Neural cell (in vitro differentiated cells): Measurements from ENCODE around the gene TPCN1. TPM values are rescaled to one million over a fixed set of nuclear protein-coding genes. Genes with fewer than 3 reads are reported as not detected.

ENCODE experiments used
- H2AFZ ChIP-seq: fragments of 200-600, 300-800 bp; sonication (generic), shearing (Covaris generic); 2 replicates; pipeline ENCODE4 v1.6.0; 2014; ENCODE audit warnings: low read depth, mild to moderate bottlenecking, antibody characterized with exemption, low read length, moderate library complexity
- H3F3A ChIP-seq: fragments of 200-600 bp; shearing (Covaris generic); 2 replicates; pipeline ENCODE4 v1.6.1; 2016; ENCODE audit warnings: mild to moderate bottlenecking, moderate library complexity, mixed read lengths, antibody characterized with exemption, low read length; ENCODE audit not compliant: insufficient read depth, poor library complexity, severe bottlenecking
- H3K27ac ChIP-seq: fragments of 200-600, 300-800 bp; sonication (generic), shearing (Covaris generic); 2 replicates; pipeline ENCODE4 v1.5.1; 2014; ENCODE audit warnings: mild to moderate bottlenecking, low read length, moderate library complexity
- H3K27me3 ChIP-seq: fragments of 300-800, 200-600 bp; sonication (generic), shearing (Covaris generic); 2 replicates; pipeline ENCODE4 v1.6.0; 2014; ENCODE audit warnings: mild to moderate bottlenecking, low read depth, low read length, moderate library complexity; ENCODE audit not compliant: insufficient read depth
- H3K36me3 ChIP-seq: fragments of 300-800, 200-600 bp; sonication (generic), shearing (Covaris generic); 2 replicates; pipeline ENCODE4 v1.5.1; 2014; ENCODE audit warnings: mild to moderate bottlenecking, antibody characterized with exemption, low read length, moderate library complexity; ENCODE audit not compliant: insufficient read depth
- H3K4me2 ChIP-seq: fragments of 300-800, 200-600 bp; sonication (generic), shearing (Covaris generic); 2 replicates; pipeline ENCODE4 v1.6.0; 2014; ENCODE audit warnings: mild to moderate bottlenecking, low read length
- H3K4me3 ChIP-seq: fragments of 300-800, 200-600 bp; sonication (generic), shearing (Covaris generic); 2 replicates; pipeline ENCODE4 v1.5.1; 2014; ENCODE audit warnings: mild to moderate bottlenecking, low read length, moderate library complexity
- H3K79me2 ChIP-seq: fragments of 200-600 bp; shearing (Covaris generic); replicated peaks from 2 replicates; pipeline ENCODE4 v1.6.0; 2014; ENCODE audit warnings: mild to moderate bottlenecking, low read length, moderate library complexity; ENCODE audit not compliant: insufficient read depth
- H3K9ac ChIP-seq: fragments of 300-800, 200-600 bp; sonication (generic), shearing (Covaris generic); 2 replicates; pipeline ENCODE4 v1.6.1; 2016; ENCODE audit warnings: mild to moderate bottlenecking, low read length, mixed read lengths
- H3K9me2 ChIP-seq: fragments of 200-600 bp; shearing (Covaris generic); 2 replicates; pipeline ENCODE4 v1.6.1; 2016; ENCODE audit warnings: mild to moderate bottlenecking, low read length, mixed read lengths; ENCODE audit not compliant: insufficient read depth
- H3K9me3 ChIP-seq: fragments of 200-600, 300-800 bp; sonication (generic), shearing (Covaris generic); 2 replicates; pipeline ENCODE4 v1.6.1; 2016; ENCODE audit warnings: mild to moderate bottlenecking, mixed run types, low read length, moderate library complexity, mixed read lengths
- H4K20me1 ChIP-seq: fragments of 200-600 bp; shearing (Covaris generic); 2 replicates; pipeline ENCODE4 v1.6.1; 2016; ENCODE audit warnings: mild to moderate bottlenecking, mixed run types; ENCODE audit not compliant: insufficient read depth
- EP300 ChIP-seq: fragments of 450-650 bp; conservative IDR thresholded peaks from 2 replicates; pipeline ENCODE4 v1.6.1; 2014; ENCODE audit warnings: antibody characterized with exemption, mild to moderate bottlenecking, moderate library complexity; ENCODE audit not compliant: poor library complexity, severe bottlenecking
- EZH2 ChIP-seq: fragments of 200-600, 300-800 bp; shearing (Covaris generic), sonication (generic); IDR thresholded peaks from 2 replicates; pipeline ENCODE4 v1.6.1; 2014; ENCODE audit warnings: antibody characterized with exemption, low read length, borderline replicate concordance, mild to moderate bottlenecking; ENCODE audit not compliant: insufficient read depth, poor library complexity, severe bottlenecking
- MXI1 ChIP-seq: fragments of 450-650 bp; conservative IDR thresholded peaks from 2 replicates; pipeline ENCODE4 v1.6.1; 2014; ENCODE audit warnings: antibody characterized with exemption, mild to moderate bottlenecking; ENCODE audit not compliant: poor library complexity, severe bottlenecking
- POLR2AphosphoS5 ChIP-seq: IDR thresholded peaks from 2 replicates; pipeline ENCODE4 v1.6.1; 2012
- RAD21 ChIP-seq: fragments of 450-650 bp; conservative IDR thresholded peaks from 2 replicates; pipeline ENCODE4 v1.6.1; 2014; ENCODE audit warnings: antibody characterized with exemption, mild to moderate bottlenecking, moderate library complexity
- SMC3 ChIP-seq: fragments of 450-650 bp; conservative IDR thresholded peaks from 2 replicates; pipeline ENCODE4 v1.6.1; 2014; ENCODE audit warnings: antibody characterized with exemption, mild to moderate bottlenecking, moderate library complexity; ENCODE audit not compliant: poor library complexity
- TAF1 ChIP-seq: IDR thresholded peaks from 2 replicates; pipeline ENCODE4 v1.6.1; 2012; ENCODE audit warnings: low read depth
- polyA plus RNA-seq: library from polyadenylated mRNA; depleted of rRNA; stranded (reverse); fragments of >200 nt; gene quantifications from 2 replicates; pipeline ENCODE4 v1.2.3, GENCODE V29; 2014
- TF ChIP-seq, protein P1 (sequence below): IDR thresholded peaks from 2 replicates; pipeline ENCODE4 v1.6.1; 2012; ENCODE audit warnings: borderline replicate concordance
- TF ChIP-seq, protein P2 (sequence below): fragments of 450-650 bp; IDR thresholded peaks from 2 replicates; pipeline ENCODE4 v1.5.1; 2014; ENCODE audit warnings: antibody characterized with exemption, mild to moderate bottlenecking, moderate library complexity; ENCODE audit not compliant: poor library complexity, severe bottlenecking

Gene TPCN1
- polyA plus RNA-seq, 1 donor from 2014 or later: 4.0 TPM

DNA sequence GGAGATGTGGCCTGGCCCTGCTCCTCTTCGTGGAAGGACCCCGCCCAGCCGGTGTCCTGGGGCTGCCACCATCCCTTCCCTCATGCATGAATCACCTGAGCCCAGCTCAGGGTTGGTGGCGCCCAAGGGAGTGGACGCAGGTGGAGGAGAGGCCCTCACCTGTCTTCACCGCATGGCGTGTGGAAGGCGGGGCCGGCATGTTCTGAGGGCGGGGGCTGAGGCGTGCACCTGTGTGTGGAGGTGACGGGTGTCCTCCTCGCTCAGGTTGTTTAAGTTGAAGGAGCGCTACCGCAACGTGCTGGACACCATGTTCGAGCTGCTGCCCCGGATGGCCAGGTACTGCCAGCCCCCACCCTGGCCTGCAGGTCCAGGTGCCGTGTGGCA, 66.6 kb downstream of the TPCN1 start:
- Histone ChIP-seq H3F3A (no peaks in the 10 kb centered on the region), H3K9me3 (no peaks in the 10 kb centered on the region), H3K27ac (no peak overlapping the region), H3K9ac (no peak overlapping the region), H3K79me2 (no peaks in the 10 kb centered on the region), H3K4me3 (no peak overlapping the region), H2AFZ (no peak overlapping the region), H3K9me2 (no peaks in the 10 kb centered on the region), H3K27me3 (no peaks in the 10 kb centered on the region), H4K20me1 (no peaks in the 10 kb centered on the region), H3K4me2 (no peak overlapping the region), H3K36me3 (no peaks in the 10 kb centered on the region)
- TF ChIP-seq EP300: no peak
- TF ChIP-seq, protein P1, sequence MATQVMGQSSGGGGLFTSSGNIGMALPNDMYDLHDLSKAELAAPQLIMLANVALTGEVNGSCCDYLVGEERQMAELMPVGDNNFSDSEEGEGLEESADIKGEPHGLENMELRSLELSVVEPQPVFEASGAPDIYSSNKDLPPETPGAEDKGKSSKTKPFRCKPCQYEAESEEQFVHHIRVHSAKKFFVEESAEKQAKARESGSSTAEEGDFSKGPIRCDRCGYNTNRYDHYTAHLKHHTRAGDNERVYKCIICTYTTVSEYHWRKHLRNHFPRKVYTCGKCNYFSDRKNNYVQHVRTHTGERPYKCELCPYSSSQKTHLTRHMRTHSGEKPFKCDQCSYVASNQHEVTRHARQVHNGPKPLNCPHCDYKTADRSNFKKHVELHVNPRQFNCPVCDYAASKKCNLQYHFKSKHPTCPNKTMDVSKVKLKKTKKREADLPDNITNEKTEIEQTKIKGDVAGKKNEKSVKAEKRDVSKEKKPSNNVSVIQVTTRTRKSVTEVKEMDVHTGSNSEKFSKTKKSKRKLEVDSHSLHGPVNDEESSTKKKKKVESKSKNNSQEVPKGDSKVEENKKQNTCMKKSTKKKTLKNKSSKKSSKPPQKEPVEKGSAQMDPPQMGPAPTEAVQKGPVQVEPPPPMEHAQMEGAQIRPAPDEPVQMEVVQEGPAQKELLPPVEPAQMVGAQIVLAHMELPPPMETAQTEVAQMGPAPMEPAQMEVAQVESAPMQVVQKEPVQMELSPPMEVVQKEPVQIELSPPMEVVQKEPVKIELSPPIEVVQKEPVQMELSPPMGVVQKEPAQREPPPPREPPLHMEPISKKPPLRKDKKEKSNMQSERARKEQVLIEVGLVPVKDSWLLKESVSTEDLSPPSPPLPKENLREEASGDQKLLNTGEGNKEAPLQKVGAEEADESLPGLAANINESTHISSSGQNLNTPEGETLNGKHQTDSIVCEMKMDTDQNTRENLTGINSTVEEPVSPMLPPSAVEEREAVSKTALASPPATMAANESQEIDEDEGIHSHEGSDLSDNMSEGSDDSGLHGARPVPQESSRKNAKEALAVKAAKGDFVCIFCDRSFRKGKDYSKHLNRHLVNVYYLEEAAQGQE: no peak
- TF ChIP-seq SMC3: no peak
- TF ChIP-seq, protein P2, sequence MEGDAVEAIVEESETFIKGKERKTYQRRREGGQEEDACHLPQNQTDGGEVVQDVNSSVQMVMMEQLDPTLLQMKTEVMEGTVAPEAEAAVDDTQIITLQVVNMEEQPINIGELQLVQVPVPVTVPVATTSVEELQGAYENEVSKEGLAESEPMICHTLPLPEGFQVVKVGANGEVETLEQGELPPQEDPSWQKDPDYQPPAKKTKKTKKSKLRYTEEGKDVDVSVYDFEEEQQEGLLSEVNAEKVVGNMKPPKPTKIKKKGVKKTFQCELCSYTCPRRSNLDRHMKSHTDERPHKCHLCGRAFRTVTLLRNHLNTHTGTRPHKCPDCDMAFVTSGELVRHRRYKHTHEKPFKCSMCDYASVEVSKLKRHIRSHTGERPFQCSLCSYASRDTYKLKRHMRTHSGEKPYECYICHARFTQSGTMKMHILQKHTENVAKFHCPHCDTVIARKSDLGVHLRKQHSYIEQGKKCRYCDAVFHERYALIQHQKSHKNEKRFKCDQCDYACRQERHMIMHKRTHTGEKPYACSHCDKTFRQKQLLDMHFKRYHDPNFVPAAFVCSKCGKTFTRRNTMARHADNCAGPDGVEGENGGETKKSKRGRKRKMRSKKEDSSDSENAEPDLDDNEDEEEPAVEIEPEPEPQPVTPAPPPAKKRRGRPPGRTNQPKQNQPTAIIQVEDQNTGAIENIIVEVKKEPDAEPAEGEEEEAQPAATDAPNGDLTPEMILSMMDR: no peak
- no peak for TF ChIP-seq RAD21
- no peak for TF ChIP-seq EZH2
- no peak for TF ChIP-seq MXI1

DNA sequence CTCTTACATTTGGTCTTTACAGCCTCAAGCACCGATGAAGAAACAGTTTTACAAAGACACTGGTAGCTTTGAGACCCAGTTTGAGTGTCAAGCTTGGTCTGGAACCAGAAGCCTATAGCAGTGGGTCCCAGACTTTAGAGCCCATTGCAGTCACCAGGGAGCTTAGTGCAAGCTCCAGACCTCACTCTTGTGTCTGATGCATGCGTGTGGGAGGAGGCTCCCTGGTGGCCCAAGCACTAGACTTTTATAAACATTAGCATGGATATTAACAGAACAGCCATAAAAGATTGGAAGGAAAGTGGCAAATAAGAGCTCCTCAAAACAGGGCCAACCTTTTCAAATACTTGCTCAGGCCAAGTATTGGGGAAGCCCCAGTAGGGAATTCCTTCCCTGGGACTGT, 68.1 kb downstream of the TPCN1 start:
- Histone ChIP-seq H2AFZ (no peak overlapping the region), H3K36me3 (no peaks in the 10 kb centered on the region), H3K9me3 (no peaks in the 10 kb centered on the region), H3K27me3 (no peaks in the 10 kb centered on the region), H3K4me2 (no peak overlapping the region), H3K79me2 (no peaks in the 10 kb centered on the region), H3F3A (no peaks in the 10 kb centered on the region), H3K27ac (no peak overlapping the region), H3K9me2 (no peaks in the 10 kb centered on the region), H3K4me3 (no peak overlapping the region), H3K9ac (no peak overlapping the region), H4K20me1 (no peaks in the 10 kb centered on the region)
- TF ChIP-seq EP300 (no peak), RAD21 (no peak), MXI1 (no peak), TAF1 (no peak), SMC3 (no peak), POLR2AphosphoS5 (no peak), EZH2 (no peak)
- TF ChIP-seq, protein P1: no peak
- TF ChIP-seq, protein P2: no peak
